ENCODE data around the gene RPH3AL. TPM values are rescaled to one million over a fixed set of nuclear protein-coding genes. Genes with fewer than 3 reads are reported as not detected.
"Not testable (repeated sequence)": the region's sequence is repeated elsewhere in the genome, so short reads cannot be mapped to it uniquely, and the experiment has no call there.

The RPH3AL gene
- total RNA-seq, 1 donor, result 2.0 TPM

GRCh38 chr17:218432-219110 lies 134.0 kb downstream of the RPH3AL start:
- H3K4me3 ChIP-seq (ENCODE audit: low read depth, low read length), result no peak overlapping the region
- no peak for DNase-seq (ENCODE audit: low read depth)
- TF ChIP-seq CTCF (IDR thresholded peaks at IDR 0.05; ENCODE audit: insufficient read depth, low read length), result no peak

GRCh38 chr17:216625-217024 lies 136.0 kb downstream of the RPH3AL start:
- H3K4me3 ChIP-seq (ENCODE audit: low read depth, low read length), result no peak overlapping the region
- TF ChIP-seq CTCF (IDR thresholded peaks at IDR 0.05; ENCODE audit: insufficient read depth, low read length), result no peak
- DNase-seq (ENCODE audit: low read depth), result no peak

GRCh38 chr17:215563-216478 lies 136.8 kb downstream of the RPH3AL start:
- not testable (repeated sequence) for DNase-seq (ENCODE audit: low read depth); H3K4me3 ChIP-seq (ENCODE audit: low read depth, low read length)

GRCh38 chr17:214881-215331 lies 137.7 kb downstream of the RPH3AL start:
- no peak for TF ChIP-seq CTCF (IDR thresholded peaks at IDR 0.05; ENCODE audit: insufficient read depth, low read length)
- H3K4me3 ChIP-seq (ENCODE audit: low read depth, low read length), result no peak overlapping the region
- DNase-seq (ENCODE audit: low read depth), result no peak

GRCh38 chr17:213286-214105 lies 139.1 kb downstream of the RPH3AL start:
- no peak for DNase-seq (ENCODE audit: low read depth)
- TF ChIP-seq CTCF (IDR thresholded peaks at IDR 0.05; ENCODE audit: insufficient read depth, low read length), result no peak
- no peak overlapping the region for H3K4me3 ChIP-seq (ENCODE audit: low read depth, low read length)

- no peak for TF ChIP-seq CTCF (IDR thresholded peaks at IDR 0.05; ENCODE audit: insufficient read depth, low read length)
- no peak overlapping the region for H3K4me3 ChIP-seq (ENCODE audit: low read depth, low read length)
- DNase-seq (ENCODE audit: low read depth), result no peak
These were observed 142.2 kb downstream of the RPH3AL start for GRCh38 chr17:210402-210801.
